Measurements from ENCODE around the gene SMG6.

SMG6 gene

GRCh38 chr17:2222901-2223616 lies 80.5 kb downstream of the SMG6 start:
- H3K36me3 ChIP-seq (ENCODE audit: control insufficient read depth, insufficient read depth, low read length), result 0 out of 2 replicates have a peak, but pooled peaks cover 2% of the 10 kb centered on the region
- no peaks in the 10 kb centered on the region for H3K27me3 ChIP-seq (replicated peaks; ENCODE audit: control insufficient read depth, insufficient read depth, low read length)
- no peak for TF ChIP-seq CTCF (IDR thresholded peaks at IDR 0.05; ENCODE audit: insufficient read depth, low read length, poor library complexity, severe bottlenecking)
- H3K4me3 ChIP-seq (replicated peaks; ENCODE audit: low read depth, low read length), result no peak overlapping the region
- peak; percentile 49 for DNase-seq (ENCODE audit: extremely low read depth, insufficient read length)

GRCh38 chr17:2222301-2222700 lies 81.3 kb downstream of the SMG6 start:
- TF ChIP-seq CTCF (IDR thresholded peaks at IDR 0.05; ENCODE audit: insufficient read depth, low read length, poor library complexity, severe bottlenecking), result no peak
- no peak overlapping the region for H3K4me3 ChIP-seq (replicated peaks; ENCODE audit: low read depth, low read length)
- H3K36me3 ChIP-seq (ENCODE audit: control insufficient read depth, insufficient read depth, low read length), result 0 out of 2 replicates have a peak, but pooled peaks cover 2% of the 10 kb centered on the region
- no peak for DNase-seq (ENCODE audit: extremely low read depth, insufficient read length)
- H3K27me3 ChIP-seq (replicated peaks; ENCODE audit: control insufficient read depth, insufficient read depth, low read length), result no peaks in the 10 kb centered on the region

GRCh38 chr17:2218426-2218825 lies 85.2 kb downstream of the SMG6 start:
- no peaks in the 10 kb centered on the region for H3K27me3 ChIP-seq (replicated peaks; ENCODE audit: control insufficient read depth, insufficient read depth, low read length)
- no peak for TF ChIP-seq CTCF (IDR thresholded peaks at IDR 0.05; ENCODE audit: insufficient read depth, low read length, poor library complexity, severe bottlenecking)
- 0 out of 2 replicates have a peak, but pooled peaks cover 2% of the 10 kb centered on the region for H3K36me3 ChIP-seq (ENCODE audit: control insufficient read depth, insufficient read depth, low read length)
- no peak overlapping the region for H3K4me3 ChIP-seq (replicated peaks; ENCODE audit: low read depth, low read length)
- DNase-seq (ENCODE audit: extremely low read depth, insufficient read length), result peak; percentile 30

- Histone ChIP-seq H3K36me3 (ENCODE audit: control insufficient read depth, insufficient read depth, low read length) (no peaks in the 10 kb centered on the region), H3K4me3 (replicated peaks; ENCODE audit: low read depth, low read length) (peak overlapping the region; percentile 51), H3K27me3 (replicated peaks; ENCODE audit: control insufficient read depth, insufficient read depth, low read length) (no peaks in the 10 kb centered on the region)
- DNase-seq (ENCODE audit: extremely low read depth, insufficient read length), result peak; percentile 82
- TF ChIP-seq CTCF (IDR thresholded peaks at IDR 0.05; ENCODE audit: insufficient read depth, low read length, poor library complexity, severe bottlenecking), result no peak
Observed at GRCh38 chr17:2215616-2216364, 87.8 kb downstream of the SMG6 start.

- Histone ChIP-seq H3K27me3 (replicated peaks; ENCODE audit: control insufficient read depth, insufficient read depth, low read length) (no peaks in the 10 kb centered on the region), H3K4me3 (replicated peaks; ENCODE audit: low read depth, low read length) (peak overlapping the region; percentile 51)
Observed at GRCh38 chr17:2214929-2215615, 88.5 kb downstream of the SMG6 start.

More at GRCh38 chr17:2214929-2215615, 88.5 kb downstream of the SMG6 start:
- H3K36me3 ChIP-seq (ENCODE audit: control insufficient read depth, insufficient read depth, low read length), result no peaks in the 10 kb centered on the region
- no peak for TF ChIP-seq CTCF (IDR thresholded peaks at IDR 0.05; ENCODE audit: insufficient read depth, low read length, poor library complexity, severe bottlenecking)
- DNase-seq (ENCODE audit: extremely low read depth, insufficient read length), result no peak
